ENCODE data around the gene CHST7. TPM values are rescaled to one million over a fixed set of nuclear protein-coding genes. Genes with fewer than 3 reads are reported as not detected.

CHST7 gene
- total and polyA plus RNA-seq, 2 of the 4 experiments (the other 2 are of a cell fraction): 2.9 to 4.8 TPM

- H4K91ac ChIP-seq (ENCODE audit: insufficient read depth, low read depth, low read length): no peak overlapping the region
- H3K4ac ChIP-seq (ENCODE audit: low read depth, low read length): no peak overlapping the region
- H3K79me1 ChIP-seq (ENCODE audit: low read depth in 1 of 2, low read length in 2 of 2): no peaks in the 10 kb centered on the region
- H3K18ac ChIP-seq (ENCODE audit: low read depth, low read length): no peak overlapping the region
- ChIA-PET CTCF (no interaction called here), POLR2A (ENCODE audit: unreplicated experiment) (no interaction called here)
- H3K36me3 ChIP-seq (ENCODE audit: control insufficient read depth, insufficient read depth, low read length): no peaks in the 10 kb centered on the region; the same call in 1 of the 2 replicates
- intact Hi-C loops (cut with micrococcal nuclease): no loop called here
- no peak overlapping the region for H3K4me3 ChIP-seq (ENCODE audit: insufficient read depth, low read depth, low read length)
- H2BK20ac ChIP-seq (ENCODE audit: low read depth, low read length): no peak overlapping the region
- no peak overlapping the region for H3K56ac ChIP-seq (ENCODE audit: extremely low read depth, insufficient read depth, low read length)
- H2AK5ac ChIP-seq (ENCODE audit: low read depth, low read length): no peak overlapping the region
- in situ Hi-C loops (cut with MboI; ENCODE audit: low sequenced_read_pairs): no loop called here
- H2BK120ac ChIP-seq (ENCODE audit: low read depth, low read length): no peak overlapping the region
- no peak overlapping the region for H3K4me2 ChIP-seq (ENCODE audit: low read depth, low read length)
- dilution Hi-C loops (cut with HindIII; ENCODE audit: low sequenced_read_pairs, unreplicated experiment): no loop called here
- no peak overlapping the region for H4K8ac ChIP-seq (ENCODE audit: low read depth in 2 of 2, low read length in 2 of 2)
- peaks cover 2% of the 10 kb centered on the region; the same call in 1 of the 2 replicates for H3K4me1 ChIP-seq (ENCODE audit: control insufficient read depth, insufficient read depth, low read length)
- DNase-seq: no peak
- no peak overlapping the region for H3K23ac ChIP-seq (ENCODE audit: low read depth, low read length)
- no peaks in the 10 kb centered on the region for H3K9me1 ChIP-seq (ENCODE audit: insufficient read depth, low read length)
- no peak overlapping the region for H2AK9ac ChIP-seq (replicated peaks; ENCODE audit: low read depth, low read length, poor library complexity)
- no peak overlapping the region for H2BK15ac ChIP-seq (ENCODE audit: low read depth, low read length)
- H2AFZ ChIP-seq (replicated peaks; ENCODE audit: low read length, poor library complexity): no peak overlapping the region
- no peak for ATAC-seq (ENCODE audit: low read depth)
- no peak overlapping the region for H3K27ac ChIP-seq (ENCODE audit: insufficient read depth, low read length)
- H3K9me3 ChIP-seq (ENCODE audit: control insufficient read depth, insufficient read depth, low read length): no peaks in the 10 kb centered on the region
- H2BK5ac ChIP-seq (ENCODE audit: low read depth, low read length, poor library complexity, severe bottlenecking): no peak overlapping the region
- WGBS, 2 experiments (ENCODE audit: extremely low coverage in 2 of 2, insufficient read length in 1 of 2): no CpG with 5 or more reads among the region's 8 CpGs
- no peaks in the 10 kb centered on the region for H4K20me1 ChIP-seq (ENCODE audit: insufficient read depth, low read length)
- no peak overlapping the region for H4K5ac ChIP-seq (ENCODE audit: low read depth, low read length)
- peaks cover 2% of the 10 kb centered on the region; the same call in 1 of the 2 replicates for H3K27me3 ChIP-seq (ENCODE audit: control insufficient read depth, insufficient read depth, low read length)
- TF ChIP-seq RAD21 (IDR thresholded peaks at IDR 0.05; ENCODE audit: low read length) (no peak), RCOR1 (IDR thresholded peaks at IDR 0.05; ENCODE audit: insufficient replicate concordance, low read length) (no peak), BHLHE40 (IDR thresholded peaks at IDR 0.05; ENCODE audit: low read depth, low read length) (no peak), NFE2L2 (IDR thresholded peaks at IDR 0.05; ENCODE audit: low read depth, low read length) (no peak), RFX5 (IDR thresholded peaks at IDR 0.05; ENCODE audit: low read depth, low read length) (no peak), MAZ (IDR thresholded peaks at IDR 0.05; ENCODE audit: borderline replicate concordance, low read depth, low read length) (no peak), MAFK (IDR thresholded peaks at IDR 0.05; ENCODE audit: low read depth, low read length) (no peak), FOS (IDR thresholded peaks at IDR 0.05; ENCODE audit: low read depth, low read length) (no peak), USF2 (IDR thresholded peaks at IDR 0.05; ENCODE audit: low read depth, low read length) (no peak)
- BruUV-seq (replicated peaks): no TSS peak
- no peak overlapping the region for H3K14ac ChIP-seq (replicated peaks; ENCODE audit: low read depth, low read length)
- H3K9ac ChIP-seq (ENCODE audit: low read depth, low read length): no peak overlapping the region
Measured at GRCh38 chrX:46597208-46597607, 23.6 kb downstream of the CHST7 start.
